Epidermal melanocyte (primary cell): Measurements from ENCODE around the gene SLC22A3.
"Not testable (repeated sequence)": the region's sequence is repeated elsewhere in the genome, so short reads cannot be mapped to it uniquely, and the experiment has no call there.

Source experiments
- DNase-seq: peaks from one replicate; pipeline ENCODE4 v3.0.0; 2011; ENCODE audit warnings: low spot score; ENCODE audit not compliant: insufficient read length

SLC22A3 gene

DNA sequence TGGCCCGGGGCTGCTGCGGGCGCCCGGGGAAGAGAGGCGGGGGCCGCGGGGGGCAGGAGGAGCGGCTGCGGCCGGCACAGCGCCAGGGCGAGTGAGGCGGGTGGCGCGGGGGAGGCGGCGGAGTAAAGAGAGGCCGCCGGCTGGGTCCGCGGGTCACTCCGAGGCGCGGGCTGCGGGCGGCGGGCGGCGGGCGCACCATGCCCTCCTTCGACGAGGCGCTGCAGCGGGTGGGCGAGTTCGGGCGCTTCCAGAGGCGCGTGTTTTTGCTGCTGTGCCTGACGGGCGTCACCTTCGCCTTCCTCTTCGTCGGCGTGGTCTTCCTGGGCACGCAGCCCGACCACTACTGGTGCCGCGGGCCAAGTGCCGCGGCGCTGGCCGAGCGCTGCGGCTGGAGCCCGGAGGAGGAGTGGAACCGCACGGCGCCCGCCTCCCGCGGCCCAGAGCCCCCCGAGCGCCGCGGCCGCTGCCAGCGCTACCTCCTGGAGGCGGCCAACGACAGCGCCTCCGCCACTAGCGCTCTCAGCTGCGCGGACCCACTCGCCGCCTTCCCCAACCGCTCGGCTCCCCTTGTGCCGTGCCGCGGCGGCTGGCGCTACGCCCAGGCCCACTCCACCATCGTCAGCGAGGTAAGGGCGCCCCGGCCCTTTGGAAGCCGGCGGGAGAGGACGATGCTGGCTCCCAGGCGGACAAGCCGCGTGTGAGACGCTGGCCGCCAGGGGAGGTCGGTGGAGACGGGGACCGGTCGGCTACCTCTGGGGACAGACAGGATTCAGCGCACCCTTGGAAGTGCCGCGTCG, at the start of gene SLC22A3:
SLC22A3 (plus strand) TSS at position 156 of the 797 bp plus-strand sequence; CDS start at position 198, 42 bp downstream.
- DNase-seq, result no peak

DNA sequence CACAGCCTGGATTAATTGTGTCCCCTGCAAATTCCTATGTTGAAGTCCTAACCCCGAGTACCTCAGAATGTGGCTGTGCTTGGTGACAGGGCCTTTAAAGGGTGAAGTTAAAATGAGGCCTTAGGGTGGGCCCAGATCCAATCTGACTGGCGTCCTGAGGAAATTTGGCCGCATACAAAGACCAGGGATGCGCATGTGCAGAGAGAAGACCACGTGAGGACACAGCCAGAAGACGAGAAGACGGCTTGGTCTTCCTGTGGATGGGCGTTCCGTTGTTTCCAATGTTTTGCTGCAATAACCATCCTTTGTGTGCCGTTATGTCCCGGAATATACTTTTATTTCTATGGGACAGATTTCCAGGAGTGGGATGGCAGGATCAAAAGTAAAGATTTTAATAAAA, 48.6 kb upstream of the SLC22A3 start:
- DNase-seq, result no peak

DNA sequence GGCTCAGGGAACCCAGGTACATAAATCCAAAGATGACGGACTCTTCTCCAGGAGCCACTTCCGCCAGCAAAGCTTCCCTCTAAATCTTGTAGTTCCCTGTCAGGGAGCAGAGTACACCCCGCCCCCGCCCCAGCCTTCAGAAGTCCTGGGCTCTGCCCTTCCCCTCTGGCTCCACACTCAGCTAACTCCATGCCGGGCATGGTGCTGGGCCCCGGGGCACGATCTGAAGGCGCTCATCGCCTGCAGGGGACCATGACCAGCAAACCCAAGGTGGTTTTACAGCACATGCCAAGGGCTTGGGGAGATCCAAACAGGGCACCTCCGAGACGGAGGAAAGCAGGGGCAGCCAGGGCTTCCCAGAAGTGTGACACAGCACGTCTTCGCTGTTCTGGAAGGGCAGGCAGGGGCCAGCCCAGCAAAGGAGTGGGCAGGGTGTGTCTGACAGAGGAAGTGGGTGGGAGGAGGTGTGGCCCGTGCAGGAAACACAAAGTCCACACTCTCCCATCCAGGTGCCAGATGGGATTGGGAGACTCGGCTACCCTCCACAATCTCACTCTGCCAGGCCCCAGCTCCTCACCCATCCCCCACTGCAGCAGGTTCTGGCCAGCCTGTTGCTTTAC, 48.0 kb upstream of the SLC22A3 start:
- DNase-seq, result no peak

DNA sequence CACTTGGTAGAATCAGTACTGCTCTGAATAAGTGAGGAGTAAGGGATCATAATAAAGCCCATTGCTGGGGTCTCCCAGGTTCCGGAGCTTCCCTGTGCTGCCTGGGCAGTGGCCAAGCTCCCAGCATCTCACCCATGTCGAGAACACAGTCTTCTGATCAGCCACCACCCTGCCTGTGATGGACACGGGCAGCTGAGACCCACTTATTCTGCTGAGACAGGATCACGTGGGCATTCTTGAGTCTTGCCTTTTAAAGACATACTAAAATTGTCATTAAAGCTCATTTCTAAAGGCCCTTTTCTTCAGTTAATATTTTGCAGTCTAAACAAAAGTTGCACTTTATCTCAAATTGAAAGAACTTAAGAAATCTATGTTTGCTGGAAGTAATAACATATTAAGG, 46.8 kb upstream of the SLC22A3 start:
- no peak for DNase-seq

- DNase-seq, result not testable (repeated sequence)
These were observed 45.6 kb upstream of the SLC22A3 start for GRCh38 chr6:160302431-160303082.

DNA sequence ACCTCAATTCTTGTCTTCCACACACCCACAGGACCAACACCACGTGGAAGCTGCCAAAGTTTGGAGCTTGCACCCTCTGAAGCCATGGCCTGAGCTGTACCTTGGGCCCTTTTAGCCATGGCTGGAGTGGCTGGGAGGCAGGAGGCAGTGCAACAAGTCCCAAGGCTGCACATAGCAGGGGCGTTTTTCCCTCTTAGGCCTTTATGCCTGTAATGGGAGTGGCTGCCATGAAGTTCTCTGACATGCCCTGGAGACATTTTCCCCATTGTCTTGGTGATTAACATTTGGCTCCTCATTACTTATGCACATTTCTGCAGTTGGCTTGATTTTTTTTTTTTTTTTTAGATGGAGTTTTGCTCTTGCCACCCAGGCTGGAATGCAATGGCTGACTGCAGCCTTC, 44.4 kb upstream of the SLC22A3 start:
- DNase-seq, result no peak

DNA sequence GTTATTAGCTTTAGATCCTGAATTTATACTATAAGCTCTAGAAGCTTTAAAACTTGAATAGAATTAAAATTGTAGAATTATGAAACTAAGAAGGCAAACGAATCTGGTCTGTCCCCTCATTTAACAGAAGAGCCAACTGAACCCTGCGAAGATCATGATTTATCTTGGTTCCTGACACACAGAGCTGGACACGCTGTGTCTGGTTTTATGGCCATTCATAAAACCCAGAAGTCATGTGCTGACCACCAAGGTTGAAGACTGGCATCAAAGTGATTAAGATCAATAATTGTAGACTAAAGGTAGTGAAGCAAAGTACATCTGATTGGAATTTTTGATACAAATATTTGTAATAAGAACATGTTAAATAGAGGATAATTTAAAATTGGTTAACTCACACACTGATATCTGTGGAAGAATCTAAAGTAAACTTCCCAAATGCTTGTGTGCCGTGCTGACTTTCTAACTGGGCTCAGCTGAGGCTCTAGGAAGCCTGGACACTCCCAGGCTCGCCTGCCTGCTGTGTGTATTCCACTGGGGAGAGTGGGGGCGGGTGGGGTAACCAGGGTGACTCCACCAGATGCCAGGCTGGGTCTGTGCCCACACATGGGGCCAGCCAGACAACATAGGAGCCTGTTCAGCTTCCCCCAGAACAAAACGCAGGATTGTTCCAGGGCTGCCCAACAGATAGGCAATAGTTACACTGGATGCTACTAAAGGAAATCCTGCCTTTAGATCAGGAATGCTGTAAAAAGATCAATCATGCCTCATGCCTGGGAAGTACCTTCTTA, 42.1 kb upstream of the SLC22A3 start:
- no peak for DNase-seq

GRCh38 chr6:160309718-160310117, 38.5 kb upstream of the SLC22A3 start:
- DNase-seq, result no peak

- no peak for DNase-seq
These were observed 35.3 kb upstream of the SLC22A3 start for GRCh38 chr6:160312900-160313299.

GRCh38 chr6:160315310-160315709, 32.9 kb upstream of the SLC22A3 start:
- no peak for DNase-seq

- DNase-seq, result no peak
These were observed 31.9 kb upstream of the SLC22A3 start for GRCh38 chr6:160316261-160316660.

DNA sequence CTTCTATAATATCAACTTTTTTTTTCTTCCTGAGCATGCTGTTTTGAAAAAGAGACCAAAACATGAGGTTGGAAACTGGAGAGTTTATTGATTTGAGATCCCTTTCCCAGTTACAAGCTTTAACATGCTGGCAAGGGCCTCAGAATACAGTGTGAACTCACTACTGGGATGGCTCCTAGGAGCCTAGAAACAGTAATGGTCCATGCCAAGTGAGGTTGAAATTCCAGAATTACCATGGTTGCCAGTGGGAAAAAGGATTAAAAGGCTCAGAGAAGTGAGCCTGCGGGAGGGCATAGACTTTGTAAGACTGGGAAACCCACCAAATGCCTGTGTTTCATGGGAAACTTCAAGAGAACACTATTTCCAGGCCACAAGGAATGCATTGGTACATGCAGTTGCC, 28.9 kb upstream of the SLC22A3 start:
- no peak for DNase-seq

DNA sequence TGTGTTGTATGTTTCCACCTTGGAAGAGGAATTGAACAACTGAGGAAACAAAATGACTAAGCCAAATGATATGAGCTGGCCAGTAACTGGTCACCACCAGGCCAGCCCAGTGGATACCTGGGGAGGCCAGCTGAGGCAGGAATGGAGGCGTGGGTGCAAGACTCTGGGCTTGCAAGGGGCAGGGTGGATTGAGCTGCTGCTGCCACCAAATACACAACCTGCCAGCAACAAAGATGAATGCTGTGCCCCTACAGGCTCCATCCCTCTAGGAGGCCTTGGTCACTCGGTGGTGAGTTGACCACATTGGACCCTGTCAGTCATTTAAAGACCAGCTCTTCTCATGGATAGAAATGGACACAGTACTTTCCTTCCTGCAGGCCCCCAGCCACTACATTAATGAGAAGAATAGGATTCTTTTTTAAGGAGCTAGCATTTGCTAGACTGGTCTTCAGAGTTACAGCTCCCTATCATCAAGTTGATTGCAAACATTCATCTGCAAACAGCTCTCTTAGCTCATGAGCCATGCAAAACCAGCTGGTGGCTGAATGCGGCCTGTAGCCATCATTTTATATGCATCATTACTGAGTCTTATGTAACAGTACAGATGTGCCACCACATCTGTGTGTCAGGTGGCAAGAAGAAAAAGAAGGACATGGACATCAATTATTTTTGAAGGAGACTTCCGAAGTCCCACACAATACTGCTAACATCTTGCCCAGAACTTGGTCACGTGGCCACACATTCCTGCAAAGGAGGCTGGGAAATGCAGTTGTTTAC, 26.3 kb upstream of the SLC22A3 start:
- DNase-seq, result peak; percentile 39

GRCh38 chr6:160327981-160328380, 20.2 kb upstream of the SLC22A3 start:
- peak; percentile 41 for DNase-seq

DNA sequence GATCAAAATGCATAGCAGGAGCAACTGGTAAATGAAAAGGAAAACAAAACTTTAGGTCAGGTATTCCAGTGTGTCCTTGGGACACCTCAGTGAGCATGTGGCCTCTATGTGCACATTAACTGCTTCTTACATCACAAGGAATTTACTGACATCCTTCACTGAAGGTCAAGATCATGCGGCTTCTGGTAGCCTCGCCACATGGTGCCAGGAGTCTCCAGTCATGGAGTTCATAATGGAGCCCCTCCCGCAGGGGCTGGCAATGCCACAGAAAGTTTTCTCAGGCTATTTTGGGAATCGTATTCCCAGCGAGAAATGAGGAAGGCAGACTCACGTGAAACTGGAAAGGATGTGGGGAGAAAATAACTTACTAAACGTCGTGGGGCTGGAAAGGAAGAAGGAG, 19.7 kb upstream of the SLC22A3 start:
- DNase-seq, result no peak

GRCh38 chr6:160329188-160329587, 19.0 kb upstream of the SLC22A3 start:
- no peak for DNase-seq

DNA sequence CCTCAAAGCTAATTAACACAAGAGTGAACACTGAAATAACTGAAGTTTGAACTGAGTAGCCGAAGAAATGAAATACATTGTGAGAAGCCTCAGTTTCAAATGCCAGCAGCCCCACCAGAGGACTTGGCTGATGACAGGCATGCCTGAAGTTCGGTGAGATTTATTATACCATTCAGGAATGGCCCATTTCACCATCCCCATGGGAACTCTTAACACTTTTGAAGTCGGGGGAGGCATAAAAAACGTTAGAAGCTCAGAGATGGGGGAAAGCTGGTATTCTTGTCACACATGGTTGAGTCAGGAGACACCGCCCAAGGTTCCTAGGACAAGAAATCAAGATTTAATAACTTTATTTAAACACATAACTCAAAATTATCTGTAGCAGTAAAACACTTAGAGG, 17.6 kb upstream of the SLC22A3 start:
- DNase-seq, result no peak

DNA sequence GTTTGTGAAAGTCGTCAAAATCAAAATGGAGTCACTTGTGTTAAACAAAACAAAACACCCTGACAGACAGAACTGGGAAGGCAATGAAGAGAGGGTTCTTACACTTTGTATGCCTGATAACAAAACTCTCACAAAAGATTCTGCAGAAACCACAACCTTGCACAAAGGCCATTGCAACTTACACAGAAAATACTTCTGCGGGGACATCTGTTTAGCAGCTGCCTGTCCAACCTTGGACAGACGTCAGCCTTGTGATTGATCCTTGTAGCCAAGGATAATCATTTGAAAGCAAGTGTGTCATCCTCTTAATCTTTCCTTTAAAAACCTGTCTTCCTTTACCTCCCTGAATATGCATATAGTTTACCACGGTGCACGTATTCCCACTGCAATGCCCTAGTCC, 17.0 kb upstream of the SLC22A3 start:
- DNase-seq, result no peak

- DNase-seq, result no peak
These were observed 16.4 kb upstream of the SLC22A3 start for GRCh38 chr6:160331753-160332152.

DNA sequence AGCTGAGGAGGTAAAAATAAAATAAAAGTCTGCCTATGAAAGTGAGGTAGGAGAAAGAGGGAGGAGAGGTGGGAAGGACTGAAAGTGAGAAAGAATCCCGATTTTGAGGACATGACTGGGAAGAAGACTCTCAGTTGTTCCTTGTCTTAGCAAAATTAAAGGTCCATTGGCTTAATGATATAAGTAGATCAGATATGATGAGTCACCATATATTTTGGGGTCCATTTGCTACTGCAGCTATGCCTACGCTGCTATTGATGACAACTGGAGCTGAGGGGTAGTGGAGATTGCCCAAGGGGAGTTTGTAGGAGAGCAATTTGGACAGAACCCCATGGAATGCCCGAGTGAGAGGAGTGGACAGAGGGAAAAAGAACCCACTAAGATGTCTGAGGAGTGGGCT, 15.1 kb upstream of the SLC22A3 start:
- DNase-seq, result no peak

DNA sequence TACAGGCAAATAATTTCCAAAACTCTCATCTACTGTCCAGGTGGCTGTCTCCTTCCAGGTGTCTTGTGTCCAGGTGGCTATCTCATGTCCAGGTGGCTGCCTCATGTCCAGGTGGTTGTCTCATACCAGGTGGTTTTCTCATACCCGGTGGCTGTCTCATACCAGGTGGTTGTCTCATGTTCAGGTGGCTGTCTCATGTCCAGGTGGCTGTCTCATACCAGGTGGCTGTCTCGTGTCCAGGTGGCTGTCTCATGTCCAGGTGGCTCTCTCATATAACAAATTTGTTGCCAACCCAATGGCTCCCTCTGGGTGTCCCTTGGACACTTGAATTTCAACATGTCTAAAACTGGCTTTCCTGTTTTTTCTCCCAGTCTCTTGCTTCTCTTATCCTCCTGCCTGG, 14.3 kb upstream of the SLC22A3 start:
- DNase-seq, result no peak
